Esophagus (tissue), 2 donors: ENCODE results near the gene PLEKHA6. TPM values are rescaled to one million over a fixed set of nuclear protein-coding genes. Genes with fewer than 3 reads are reported as not detected.

Source experiments
- H3K27ac ChIP-seq, 2 donors: one replicate each; pipeline ENCODE4 v1.5.1; 2013; ENCODE audit warnings: low read depth in 2 of 2, mild to moderate bottlenecking in 2 of 2, inconsistent platforms in 1 of 2, low read length in 1 of 2, moderate library complexity in 1 of 2
- H3K27me3 ChIP-seq, 2 donors: one replicate each; pipeline ENCODE4 v1.6.1; 2013; ENCODE audit warnings: low read length in 2 of 2, control low read depth in 1 of 2, mild to moderate bottlenecking in 1 of 2; ENCODE audit not compliant: insufficient read depth in 2 of 2, control insufficient read depth in 1 of 2
- H3K36me3 ChIP-seq, 2 donors: one replicate each; pipeline ENCODE4 v1.6.1; 2013; ENCODE audit warnings: low read length in 1 of 2; ENCODE audit not compliant: control insufficient read depth in 2 of 2, insufficient read depth in 2 of 2
- H3K4me1 ChIP-seq, 2 donors: one replicate each; pipeline ENCODE4 v1.6.1; 2013; ENCODE audit warnings: low read length in 1 of 2; ENCODE audit not compliant: control insufficient read depth in 2 of 2, insufficient read depth in 2 of 2
- H3K4me3 ChIP-seq, 2 donors: one replicate each; pipeline ENCODE4 v1.5.1; 2013; ENCODE audit warnings: low read length in 2 of 2, mild to moderate bottlenecking in 2 of 2, low read depth in 1 of 2, moderate library complexity in 1 of 2
- H3K9me3 ChIP-seq, 2 donors: one replicate each; pipeline ENCODE4 v1.6.1; 2013; ENCODE audit warnings: mild to moderate bottlenecking in 2 of 2, low read depth in 1 of 2, low read length in 1 of 2, moderate library complexity in 1 of 2; ENCODE audit not compliant: control insufficient read depth in 2 of 2, insufficient read depth in 1 of 2
- WGBS, 2 donors: extraction: QIAGEN DNeasy Blood & Tissue Kit; methylation state at CpG; one replicate each; pipeline ENCODE4 v1.1.7; 2013; 5-methylcytosine and 5-hydroxymethylcytosine counted together
- polyA plus RNA-seq, 2 donors: library from polyadenylated mRNA; stranded (reverse); fragments of 200-250 nt; gene quantifications; one replicate each; pipeline ENCODE4 v1.2.3, GENCODE V29; 2013
- donor health status: healthy with polysubstance abuse.
- donor health status: Bipolar disorder and iron deficiency.

Gene PLEKHA6
- polyA plus RNA-seq, 2 donors: 11.0 to 36.3 TPM

GRCh38 chr1:204190212-204191211 is 169.2 kb downstream of the PLEKHA6 start:
- Histone ChIP-seq H3K4me1 (peaks cover 0 to 3% of the 10 kb centered on the region in 2 donors), H3K4me3 (peak overlapping the region in 1 of 2 donors; percentile 19), H3K9me3 (no peaks in the 10 kb centered on the region), H3K27me3 (peaks cover 0 to 3% of the 10 kb centered on the region in 2 donors), H3K27ac (no peak overlapping the region), H3K36me3 (no peaks in the 10 kb centered on the region)
- 13 to 15% methylated on average over 40 to 44 of the region's 44 CpGs for WGBS, 2 donors

DNA sequence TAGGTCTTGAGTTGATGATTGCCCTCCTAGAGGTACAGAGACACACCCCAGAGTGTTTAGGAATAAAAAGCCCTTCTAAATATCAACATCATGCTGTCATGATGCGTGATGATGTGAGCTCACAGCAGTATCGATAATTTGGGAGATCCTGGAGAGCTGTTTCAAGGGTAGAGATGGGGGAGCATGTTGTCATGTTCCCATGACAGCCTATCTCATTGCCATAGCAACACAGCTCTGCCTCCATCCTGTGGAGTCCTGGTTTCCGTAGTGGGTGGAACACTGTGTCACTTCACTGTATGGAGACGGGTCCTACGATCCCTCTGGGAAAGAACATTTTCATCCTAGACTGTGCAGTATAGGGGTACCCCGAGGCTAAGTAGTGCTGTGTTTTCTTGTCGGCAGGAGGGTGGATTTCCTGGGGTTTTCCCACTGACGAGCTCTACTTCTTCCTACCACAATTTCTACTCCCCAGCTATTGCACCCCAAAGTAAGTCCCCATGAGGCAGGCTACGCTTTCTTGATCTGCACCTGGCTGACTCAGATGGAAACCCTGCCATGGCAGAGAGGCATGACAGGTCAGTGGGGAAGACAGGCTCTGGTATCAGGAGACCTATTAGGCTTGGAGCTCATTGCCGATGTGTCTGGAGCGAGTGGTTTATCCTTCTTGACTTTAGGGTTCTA is 170.6 kb downstream of the PLEKHA6 start:
- Histone ChIP-seq H3K36me3 (no peaks in the 10 kb centered on the region), H3K4me1 (peaks cover 0 to 3% of the 10 kb centered on the region in 2 donors), H3K9me3 (no peaks in the 10 kb centered on the region), H3K27me3 (peaks cover 0 to 3% of the 10 kb centered on the region in 2 donors), H3K4me3 (no peak overlapping the region), H3K27ac (no peak overlapping the region)
- WGBS, 2 donors: 70 to 73% methylated on average over 11 of the region's 11 CpGs

DNA sequence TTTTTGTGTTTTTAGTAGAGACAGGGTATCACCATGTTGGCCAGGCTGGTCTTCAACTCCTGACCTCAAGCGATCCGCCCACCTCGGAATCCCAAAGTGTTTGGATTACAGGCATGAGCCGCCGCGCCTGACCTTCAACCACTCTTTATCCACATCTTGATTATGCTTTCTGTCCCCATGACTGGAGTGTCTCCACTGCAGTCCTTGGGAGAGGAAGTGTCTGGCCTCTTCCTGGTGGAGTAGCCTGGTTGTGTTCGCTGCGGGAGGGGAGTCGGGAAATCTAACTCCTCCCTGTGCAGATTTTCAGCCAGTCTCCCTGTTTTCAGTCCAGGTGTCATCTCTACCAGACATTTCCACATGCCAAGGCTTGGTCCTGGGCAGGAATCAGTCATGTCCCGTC is 173.1 kb downstream of the PLEKHA6 start:
- 72 to 75% methylated on average over 10 of the region's 10 CpGs for WGBS, 2 donors
- H3K27me3 ChIP-seq: peaks cover 0 to 3% of the 10 kb centered on the region in 2 donors

DNA sequence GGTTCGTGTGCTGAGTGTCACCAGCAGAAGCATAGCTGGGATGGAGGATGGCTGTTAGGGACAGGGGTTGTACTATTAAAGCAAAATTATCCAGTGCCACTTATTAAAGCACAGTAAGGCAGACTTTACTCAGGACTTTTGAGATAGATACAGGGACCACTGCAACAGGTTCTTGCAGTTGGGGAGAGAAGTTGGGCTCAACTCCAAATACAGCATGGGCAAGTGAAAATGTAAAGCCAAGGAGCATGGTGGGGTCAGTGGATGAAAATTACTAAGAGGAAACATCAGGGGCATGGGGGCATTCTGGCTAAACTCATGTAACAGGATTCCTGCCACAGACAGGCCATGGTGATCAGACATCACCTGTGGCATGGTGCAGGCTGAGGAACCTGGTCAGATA is 178.6 kb downstream of the PLEKHA6 start:
- 52 to 89% methylated on average over 1 of the region's 1 CpG for WGBS, 2 donors
- peaks cover 0 to 2% of the 10 kb centered on the region in 2 donors for H3K4me1 ChIP-seq
- H3K4me3 ChIP-seq: no peak overlapping the region
- peaks cover 0 to 4% of the 10 kb centered on the region in 2 donors for H3K9me3 ChIP-seq
- no peaks in the 10 kb centered on the region for H3K36me3 ChIP-seq
- H3K27me3 ChIP-seq: no peaks in the 10 kb centered on the region
- no peak overlapping the region for H3K27ac ChIP-seq

More for the DNA sequence above, 173.1 kb downstream of the PLEKHA6 start:
- no peak overlapping the region for H3K27ac ChIP-seq
- H3K4me3 ChIP-seq: no peak overlapping the region
- H3K9me3 ChIP-seq: no peaks in the 10 kb centered on the region
- no peaks in the 10 kb centered on the region for H3K36me3 ChIP-seq
- peaks cover 2% of the 10 kb centered on the region in 2 donors for H3K4me1 ChIP-seq

- Histone ChIP-seq H3K27me3 (no peaks in the 10 kb centered on the region), H3K27ac (no peak overlapping the region), H3K4me1 (peaks cover 0 to 2% of the 10 kb centered on the region in 2 donors), H3K36me3 (no peaks in the 10 kb centered on the region), H3K4me3 (no peak overlapping the region), H3K9me3 (peaks cover 0 to 4% of the 10 kb centered on the region in 2 donors)
- 70 to 77% methylated on average over 6 of the region's 6 CpGs for WGBS, 2 donors
Measured at GRCh38 chr1:204180133-204180532, 179.6 kb downstream of the PLEKHA6 start.

- 85 to 90% methylated on average over 7 of the region's 7 CpGs for WGBS, 2 donors
Measured at GRCh38 chr1:204178487-204179281, 181.0 kb downstream of the PLEKHA6 start.

GRCh38 chr1:204177133-204177532 is 182.6 kb downstream of the PLEKHA6 start:
- H3K4me3 ChIP-seq: no peak overlapping the region
- H3K27ac ChIP-seq: no peak overlapping the region
- peaks cover 0 to 4% of the 10 kb centered on the region in 2 donors for H3K9me3 ChIP-seq
- H3K36me3 ChIP-seq: no peaks in the 10 kb centered on the region
- 52 to 53% methylated on average over 4 of the region's 4 CpGs for WGBS, 2 donors
- H3K4me1 ChIP-seq: no peaks in the 10 kb centered on the region
- H3K27me3 ChIP-seq: no peaks in the 10 kb centered on the region

More at GRCh38 chr1:204178487-204179281, 181.0 kb downstream of the PLEKHA6 start:
- Histone ChIP-seq H3K27me3 (no peaks in the 10 kb centered on the region), H3K9me3 (peaks cover 0 to 4% of the 10 kb centered on the region in 2 donors), H3K4me1 (no peaks in the 10 kb centered on the region), H3K27ac (no peak overlapping the region), H3K36me3 (no peaks in the 10 kb centered on the region), H3K4me3 (no peak overlapping the region)

GRCh38 chr1:204176049-204176448 is 183.7 kb downstream of the PLEKHA6 start:
- peaks cover 0 to 4% of the 10 kb centered on the region in 2 donors for H3K9me3 ChIP-seq
- no peaks in the 10 kb centered on the region for H3K4me1 ChIP-seq
- H3K27me3 ChIP-seq: no peaks in the 10 kb centered on the region
- no peaks in the 10 kb centered on the region for H3K36me3 ChIP-seq
- no peak overlapping the region for H3K4me3 ChIP-seq
- H3K27ac ChIP-seq: no peak overlapping the region
- WGBS, 2 donors: 81 to 90% methylated on average over 5 of the region's 5 CpGs

- no peaks in the 10 kb centered on the region for H3K4me1 ChIP-seq
- H3K4me3 ChIP-seq: no peak overlapping the region
- no peaks in the 10 kb centered on the region for H3K27me3 ChIP-seq
- H3K27ac ChIP-seq: no peak overlapping the region
- 60 to 75% methylated on average over 3 of the region's 3 CpGs for WGBS, 2 donors
- peaks cover 0 to 4% of the 10 kb centered on the region in 2 donors for H3K9me3 ChIP-seq
- no peaks in the 10 kb centered on the region for H3K36me3 ChIP-seq
Measured at GRCh38 chr1:204174958-204175357, 184.8 kb downstream of the PLEKHA6 start.
